ENCODE measurements around the gene NOXO1. TPM values are rescaled to one million over a fixed set of nuclear protein-coding genes. Genes with fewer than 3 reads are reported as not detected.

The NOXO1 gene
- total RNA-seq, 1 experiment from 2014 or later, result not detected

GRCh38 chr16:1975432-1976215 is 5.6 kb downstream of the NOXO1 start:
- no peak overlapping the region for H3K4me2 ChIP-seq (ENCODE audit: low read depth, low read length, poor library complexity, severe bottlenecking)
- H3K27ac ChIP-seq (ENCODE audit: low read length), result no peak overlapping the region
- H3K4me1 ChIP-seq (ENCODE audit: low read length), result peaks cover 21% of the 10 kb centered on the region
- no peak for DNase-seq
- no peaks in the 10 kb centered on the region for H3K9me3 ChIP-seq (ENCODE audit: low read length)
- no peaks in the 10 kb centered on the region for H3K9me2 ChIP-seq (replicated peaks; ENCODE audit: insufficient read depth, low read length)
- H2AFZ ChIP-seq (ENCODE audit: low read length), result no peak overlapping the region
- no peaks in the 10 kb centered on the region for H3K27me3 ChIP-seq (ENCODE audit: low read length)
- H3K79me2 ChIP-seq (ENCODE audit: low read length), result peaks cover 29% of the 10 kb centered on the region
- peaks cover 2% of the 10 kb centered on the region; the same call in 1 of the 2 replicates for H3K36me3 ChIP-seq (ENCODE audit: insufficient read depth, low read length)
- H3K4me3 ChIP-seq (ENCODE audit: low read length), result no peak overlapping the region
- H4K20me1 ChIP-seq (ENCODE audit: insufficient read depth, low read depth, low read length), result no peaks in the 10 kb centered on the region; the same call in 1 of the 2 replicates
- H3K9ac ChIP-seq (ENCODE audit: low read length), result no peak overlapping the region

- Histone ChIP-seq H3K4me3 (ENCODE audit: low read length) (no peak overlapping the region), H3K9ac (ENCODE audit: low read length) (no peak overlapping the region), H3K27me3 (ENCODE audit: low read length) (no peaks in the 10 kb centered on the region), H3K79me2 (ENCODE audit: low read length) (peaks cover 29% of the 10 kb centered on the region), H3K9me2 (replicated peaks; ENCODE audit: insufficient read depth, low read length) (no peaks in the 10 kb centered on the region), H3K36me3 (ENCODE audit: insufficient read depth, low read length) (peaks cover 2% of the 10 kb centered on the region; the same call in 1 of the 2 replicates), H3K4me1 (ENCODE audit: low read length) (peaks cover 21% of the 10 kb centered on the region), H3K27ac (ENCODE audit: low read length) (no peak overlapping the region), H3K4me2 (ENCODE audit: low read depth, low read length, poor library complexity, severe bottlenecking) (no peak overlapping the region), H4K20me1 (ENCODE audit: insufficient read depth, low read depth, low read length) (no peaks in the 10 kb centered on the region; the same call in 1 of the 2 replicates), H2AFZ (ENCODE audit: low read length) (no peak overlapping the region), H3K9me3 (ENCODE audit: low read length) (no peaks in the 10 kb centered on the region)
- DNase-seq, result no peak
Observed at GRCh38 chr16:1974157-1975070, 6.9 kb downstream of the NOXO1 start.

- Histone ChIP-seq H2AFZ (ENCODE audit: low read length) (no peak overlapping the region), H3K79me2 (ENCODE audit: low read length) (peaks cover 29% of the 10 kb centered on the region), H3K9me3 (ENCODE audit: low read length) (no peaks in the 10 kb centered on the region), H3K9ac (ENCODE audit: low read length) (peak overlapping the region; percentile 100), H3K4me2 (ENCODE audit: low read depth, low read length, poor library complexity, severe bottlenecking) (peak overlapping the region; percentile 97), H3K27ac (ENCODE audit: low read length) (no peak overlapping the region), H3K4me1 (ENCODE audit: low read length) (peaks cover 21% of the 10 kb centered on the region), H3K9me2 (replicated peaks; ENCODE audit: insufficient read depth, low read length) (no peaks in the 10 kb centered on the region), H4K20me1 (ENCODE audit: insufficient read depth, low read depth, low read length) (no peaks in the 10 kb centered on the region; the same call in 1 of the 2 replicates), H3K36me3 (ENCODE audit: insufficient read depth, low read length) (peaks cover 2% of the 10 kb centered on the region; the same call in 1 of the 2 replicates), H3K27me3 (ENCODE audit: low read length) (no peaks in the 10 kb centered on the region), H3K4me3 (ENCODE audit: low read length) (peak overlapping the region; percentile 94; the same call in 1 of the 2 replicates)
- no peak for DNase-seq
Observed at GRCh38 chr16:1973461-1974156, 7.7 kb downstream of the NOXO1 start.

GRCh38 chr16:1972490-1972877 is 8.8 kb downstream of the NOXO1 start:
- no peaks in the 10 kb centered on the region for H3K9me2 ChIP-seq (replicated peaks; ENCODE audit: insufficient read depth, low read length)
- peaks cover 29% of the 10 kb centered on the region for H3K79me2 ChIP-seq (ENCODE audit: low read length)
- DNase-seq, result peak; percentile 50
- no peaks in the 10 kb centered on the region for H3K9me3 ChIP-seq (ENCODE audit: low read length)
- H3K27ac ChIP-seq (ENCODE audit: low read length), result no peak overlapping the region
- peaks cover 21% of the 10 kb centered on the region for H3K4me1 ChIP-seq (ENCODE audit: low read length)
- no peaks in the 10 kb centered on the region for H3K27me3 ChIP-seq (ENCODE audit: low read length)
- H3K4me2 ChIP-seq (ENCODE audit: low read depth, low read length, poor library complexity, severe bottlenecking), result peak overlapping the region; percentile 97
- H3K36me3 ChIP-seq (ENCODE audit: insufficient read depth, low read length), result no peaks in the 10 kb centered on the region
- peak overlapping the region; percentile 94 for H3K4me3 ChIP-seq (ENCODE audit: low read length)
- no peak overlapping the region for H2AFZ ChIP-seq (ENCODE audit: low read length)
- no peaks in the 10 kb centered on the region; the same call in 1 of the 2 replicates for H4K20me1 ChIP-seq (ENCODE audit: insufficient read depth, low read depth, low read length)
- peak overlapping the region; percentile 100 for H3K9ac ChIP-seq (ENCODE audit: low read length)

- H3K4me3 ChIP-seq (ENCODE audit: low read length), result peak within 1 kb of the TSS; percentile 94
- peak within 1 kb of the TSS; percentile 81 for H3K27ac ChIP-seq (ENCODE audit: low read length)
- H3K36me3 ChIP-seq (ENCODE audit: insufficient read depth, low read length), result no peaks in the 10 kb centered on the region
Observed at GRCh38 chr16:1971796-1972489, 9.3 kb downstream of the NOXO1 start, which contains the start of gene TBL3. Gene TBL3 (plus strand): TSS chr16:1972053. CDS start chr16:1972165, 112 bp downstream.

GRCh38 chr16:1968146-1968953 is 12.9 kb downstream of the NOXO1 start:
- peaks cover 11% of the 10 kb centered on the region for H4K20me1 ChIP-seq (ENCODE audit: insufficient read depth, low read depth, low read length)
- H3K9me2 ChIP-seq (replicated peaks; ENCODE audit: insufficient read depth, low read length), result no peaks in the 10 kb centered on the region
- H3K27me3 ChIP-seq (ENCODE audit: low read length), result no peaks in the 10 kb centered on the region
- H3K36me3 ChIP-seq (ENCODE audit: insufficient read depth, low read length), result peaks cover 10% of the 10 kb centered on the region
- H3K9me3 ChIP-seq (ENCODE audit: low read length), result no peaks in the 10 kb centered on the region
- peaks cover 48% of the 10 kb centered on the region for H3K79me2 ChIP-seq (ENCODE audit: low read length)
- H2AFZ ChIP-seq (ENCODE audit: low read length), result no peak overlapping the region
- no peak overlapping the region for H3K4me3 ChIP-seq (ENCODE audit: low read length)
- no peak for DNase-seq
- H3K9ac ChIP-seq (ENCODE audit: low read length), result no peak overlapping the region
- H3K4me1 ChIP-seq (ENCODE audit: low read length), result peaks cover 26% of the 10 kb centered on the region
- no peak overlapping the region for H3K27ac ChIP-seq (ENCODE audit: low read length)
- H3K4me2 ChIP-seq (ENCODE audit: low read depth, low read length, poor library complexity, severe bottlenecking), result no peak overlapping the region

More at GRCh38 chr16:1971796-1972489, 9.3 kb downstream of the NOXO1 start, which contains the start of gene TBL3:
- Histone ChIP-seq H3K9me3 (ENCODE audit: low read length) (no peaks in the 10 kb centered on the region), H3K27me3 (ENCODE audit: low read length) (no peaks in the 10 kb centered on the region), H3K9me2 (replicated peaks; ENCODE audit: insufficient read depth, low read length) (no peaks in the 10 kb centered on the region), H3K4me1 (ENCODE audit: low read length) (peaks cover 21% of the 10 kb centered on the region), H3K9ac (ENCODE audit: low read length) (peak within 1 kb of the TSS; percentile 100), H4K20me1 (ENCODE audit: insufficient read depth, low read depth, low read length) (no peaks in the 10 kb centered on the region; the same call in 1 of the 2 replicates), H3K4me2 (ENCODE audit: low read depth, low read length, poor library complexity, severe bottlenecking) (peak within 1 kb of the TSS; percentile 97), H2AFZ (ENCODE audit: low read length) (peak within 1 kb of the TSS; percentile 79; the same call in 1 of the 2 replicates), H3K79me2 (ENCODE audit: low read length) (peaks cover 29% of the 10 kb centered on the region)
- DNase-seq, result peak; percentile 98

- Histone ChIP-seq H3K4me2 (ENCODE audit: low read depth, low read length, poor library complexity, severe bottlenecking) (peak within 1 kb of the TSS; percentile 73), H3K9me3 (ENCODE audit: low read length) (no peaks in the 10 kb centered on the region), H4K20me1 (ENCODE audit: insufficient read depth, low read depth, low read length) (peaks cover 19% of the 10 kb centered on the region), H2AFZ (ENCODE audit: low read length) (no peak within 1 kb of the TSS), H3K27ac (ENCODE audit: low read length) (no peak within 1 kb of the TSS; the same call in 1 of the 2 replicates), H3K9me2 (replicated peaks; ENCODE audit: insufficient read depth, low read length) (no peaks in the 10 kb centered on the region), H3K4me1 (ENCODE audit: low read length) (peaks cover 36% of the 10 kb centered on the region), H3K79me2 (ENCODE audit: low read length) (peaks cover 38% of the 10 kb centered on the region), H3K27me3 (ENCODE audit: low read length) (no peaks in the 10 kb centered on the region), H3K4me3 (ENCODE audit: low read length) (peak within 1 kb of the TSS; percentile 81), H3K36me3 (ENCODE audit: insufficient read depth, low read length) (peaks cover 23% of the 10 kb centered on the region), H3K9ac (ENCODE audit: low read length) (peak within 1 kb of the TSS; percentile 98)
- no peak for DNase-seq
Observed at GRCh38 chr16:1966460-1966859, 14.8 kb downstream of the NOXO1 start, which contains the start of gene RNF151. Gene RNF151 (plus strand): TSS chr16:1966856. CDS start chr16:1966882, 26 bp downstream.
